CD14-positive monocyte (primary cell): ENCODE measurements around the gene NHLRC3. TPM values are rescaled to one million over a fixed set of nuclear protein-coding genes. Genes with fewer than 3 reads are reported as not detected.

Source experiments
- DNase-seq, 3 donors: peaks; one replicate each; pipeline ENCODE4 v3.0.0-alpha.2; 2011 to 2022
- H2AFZ ChIP-seq: 2 replicates; pipeline ENCODE4 v1.6.0; 2012; ENCODE audit warnings: mild to moderate bottlenecking, low read depth, low read length, inconsistent platforms; ENCODE audit not compliant: insufficient read depth, poor library complexity, severe bottlenecking
- H3K27ac ChIP-seq, 2 donors: 1 replicate in 1 of 2; 2 replicates in 1 of 2; pipeline ENCODE4 v1.5.1; 2012 to 2013; ENCODE audit warnings: low read length in 2 of 2, control low read depth in 1 of 2, inconsistent platforms in 1 of 2, low read depth in 1 of 2, mild to moderate bottlenecking in 1 of 2
- H3K27me3 ChIP-seq, 2 donors: one replicate each; pipeline versions ENCODE4 v1.6.0 to v1.6.1; 2011 to 2013; ENCODE audit warnings: low read length in 2 of 2; ENCODE audit not compliant: control insufficient read depth in 2 of 2, insufficient read depth in 2 of 2
- H3K36me3 ChIP-seq, 2 donors: replicated peaks in 1 of 2; 1 replicate in 1 of 2; 2 replicates in 1 of 2; pipeline versions ENCODE4 v1.5.1 to v1.6.1; 2012 to 2013; ENCODE audit warnings: low read length in 2 of 2, control low read depth in 1 of 2, inconsistent platforms in 1 of 2, mild to moderate bottlenecking in 1 of 2; ENCODE audit not compliant: insufficient read depth in 2 of 2, control insufficient read depth in 1 of 2
- H3K4me1 ChIP-seq, 2 donors: 1 replicate in 1 of 2; 2 replicates in 1 of 2; pipeline versions ENCODE4 v1.5.1 to v1.6.1; 2012 to 2013; ENCODE audit warnings: low read length in 2 of 2, control low read depth in 1 of 2, inconsistent platforms in 1 of 2, mild to moderate bottlenecking in 1 of 2, moderate library complexity in 1 of 2; ENCODE audit not compliant: insufficient read depth in 2 of 2, control insufficient read depth in 1 of 2
- H3K4me2 ChIP-seq: replicated peaks from 2 replicates; pipeline ENCODE3; 2012; ENCODE audit warnings: low read length, moderate library complexity, mild to moderate bottlenecking; ENCODE audit not compliant: poor library complexity, severe bottlenecking; ENCODE audit errors: extremely low read depth
- H3K4me3 ChIP-seq, 3 experiments: fragments of 200-600 bp in 1 of 3; sonication (generic) in 1 of 3; replicated peaks in 1 of 3; 1 replicate in 2 of 3; 2 replicates in 1 of 3; pipeline ENCODE4 v1.5.1; 2011 to 2013; ENCODE audit warnings: low read length in 3 of 3, mild to moderate bottlenecking in 3 of 3, control low read depth in 2 of 3, low read depth in 2 of 3, inconsistent platforms in 1 of 3, moderate library complexity in 1 of 3
- H3K79me2 ChIP-seq: 2 replicates; pipeline ENCODE4 v1.6.0; 2012; ENCODE audit warnings: mild to moderate bottlenecking, control low read depth, inconsistent platforms, low read length, moderate library complexity; ENCODE audit not compliant: insufficient read depth
- H3K9ac ChIP-seq: 2 replicates; pipeline ENCODE4 v1.6.0; 2017; ENCODE audit warnings: low read length, mild to moderate bottlenecking; ENCODE audit not compliant: insufficient read depth, poor library complexity, severe bottlenecking
- H3K9me3 ChIP-seq, 2 donors: replicated peaks in 1 of 2; 1 replicate in 1 of 2; 2 replicates in 1 of 2; pipeline versions ENCODE4 v1.5.1 to v1.6.1; 2012 to 2013; ENCODE audit warnings: low read length in 2 of 2, control low read depth in 1 of 2; ENCODE audit not compliant: control insufficient read depth in 1 of 2, insufficient read depth in 1 of 2
- H4K20me1 ChIP-seq: 2 replicates; pipeline ENCODE4 v1.6.0; 2012; ENCODE audit warnings: mild to moderate bottlenecking, low read length, control low read depth, moderate library complexity; ENCODE audit not compliant: insufficient read depth
- H3K27ac Mint-ChIP-seq, 7 donors: one replicate each; pipeline ENCODE4 v1.8.0; 2020; ENCODE audit warnings: mild to moderate bottlenecking in 7 of 7, mixed read lengths in 7 of 7, moderate library complexity in 6 of 7, inconsistent platforms in 2 of 7
- H3K27me3 Mint-ChIP-seq, 3 donors: one replicate each; pipeline ENCODE4 v1.8.0; 2021 to 2022; ENCODE audit warnings: low read depth in 3 of 3, mild to moderate bottlenecking in 3 of 3, mixed read lengths in 3 of 3, moderate library complexity in 3 of 3, inconsistent platforms in 1 of 3
- H3K36me3 Mint-ChIP-seq, 2 donors: one replicate each; pipeline ENCODE4 v1.8.0; 2020; ENCODE audit warnings: mixed read lengths in 2 of 2, inconsistent platforms in 1 of 2, mild to moderate bottlenecking in 1 of 2
- H3K4me1 Mint-ChIP-seq: one replicate; pipeline ENCODE4 v1.8.0; 2020; ENCODE audit warnings: mild to moderate bottlenecking, mixed read lengths
- H3K4me3 Mint-ChIP-seq, 2 donors: one replicate each; pipeline ENCODE4 v1.8.0; 2020; ENCODE audit warnings: mild to moderate bottlenecking in 2 of 2, mixed read lengths in 2 of 2, moderate library complexity in 1 of 2
- H3K9me3 Mint-ChIP-seq, 7 donors: one replicate each; pipeline ENCODE4 v1.8.0; 2020 to 2022; ENCODE audit warnings: mixed read lengths in 7 of 7, mild to moderate bottlenecking in 6 of 7, moderate library complexity in 6 of 7, inconsistent platforms in 2 of 7
- CTCF ChIP-seq: fragments of 200-600 bp; IDR thresholded peaks from one replicate; pipeline ENCODE4 v1.8.0; 2022; ENCODE audit warnings: antibody characterized with exemption, mild to moderate bottlenecking
- intact Hi-C, 2 donors: fragments of 100-400 bp; cut with micrococcal nuclease; formaldehyde crosslinking; loops; one replicate each; pipeline versions ENCODE4 v1.15.0 to v1.15.1; 2023
- polyA plus RNA-seq, 3 donors: library from polyadenylated mRNA; depleted of rRNA in 1 of 3; unstranded in 2 of 3; stranded (reverse) in 1 of 3; fragments of 300-500 nt in 2 of 3; fragments of >200 nt in 1 of 3; fragmentation: Illumina TruSeq in 2 of 3; gene quantifications; 1 replicate in 2 of 3; 2 replicates in 1 of 3; pipeline ENCODE4 v1.2.3, GENCODE V29; 2012 to 2021

The NHLRC3 gene
- polyA plus RNA-seq, 3 donors: 12.8 to 17.7 (median 13.0) TPM

GRCh38 chr13:39099231-39099630, 61.0 kb downstream of the NHLRC3 start:
- no peaks in the 10 kb centered on the region for H3K4me1 Mint-ChIP-seq
- no peak for TF ChIP-seq CTCF

More at GRCh38 chr13:39099231-39099630, 61.0 kb downstream of the NHLRC3 start:
- Mint-ChIP-seq H3K27ac (no peak overlapping the region), H3K36me3 (no peaks in the 10 kb centered on the region), H3K4me3 (no peak overlapping the region), H3K27me3 (peaks cover 1 to 3% (median 2%) of the 10 kb centered on the region in 3 donors), H3K9me3 (peaks cover 0 to 2% (median 0%) of the 10 kb centered on the region in 7 donors)
- H4K20me1 ChIP-seq: no peaks in the 10 kb centered on the region
- no peak overlapping the region for H3K27ac ChIP-seq
- H3K36me3 ChIP-seq: no peaks in the 10 kb centered on the region
- intact Hi-C loops: no loop called here
- no peak overlapping the region for H2AFZ ChIP-seq
- no peaks in the 10 kb centered on the region for H3K79me2 ChIP-seq
- H3K9ac ChIP-seq: no peak overlapping the region
- no peaks in the 10 kb centered on the region for H3K4me1 ChIP-seq
- H3K9me3 ChIP-seq: no peaks in the 10 kb centered on the region
- H3K27me3 ChIP-seq: no peaks in the 10 kb centered on the region
- no peak for DNase-seq
- H3K4me3 ChIP-seq: no peak overlapping the region
- H3K4me2 ChIP-seq: no peak overlapping the region

Other genes with a start within 250 kb of the NHLRC3 start
- not detected for gene STOML3, start 47.6 kb upstream of the NHLRC3 start, polyA plus RNA-seq
- gene PROSER1, start 367 bp upstream of the NHLRC3 start, polyA plus RNA-seq: 10 to 100 TPM in 1 of 3 donors, 1 to 10 TPM in 2; 4.6 to 28.5 (median 9.1) TPM